GM18511 (cell line): ENCODE measurements around the gene RAD23B.

Experiments used
- ATAC-seq: cut with Tn5 transposase; IDR thresholded peaks from one replicate; pipeline ENCODE4 v1.9.1; 2021; ENCODE audit warnings: mild to moderate bottlenecking, moderate library complexity; ENCODE audit not compliant: unreplicated experiment

The RAD23B gene

GRCh38 chr9:107334103-107334776 lies 51.2 kb downstream of the RAD23B start:
- no peak for ATAC-seq

GRCh38 chr9:107335331-107335730 lies 52.3 kb downstream of the RAD23B start:
- ATAC-seq = no peak

- no peak for ATAC-seq
These were observed 53.8 kb downstream of the RAD23B start for GRCh38 chr9:107336718-107337360.

GRCh38 chr9:107337676-107338590 lies 54.9 kb downstream of the RAD23B start:
- ATAC-seq = no peak

GRCh38 chr9:107338911-107339659 lies 56.0 kb downstream of the RAD23B start:
- ATAC-seq = no peak

GRCh38 chr9:107340920-107341632 lies 58.0 kb downstream of the RAD23B start:
- ATAC-seq = peak; percentile 87

- no peak for ATAC-seq
These were observed 59.5 kb downstream of the RAD23B start for GRCh38 chr9:107342476-107343161.

GRCh38 chr9:107345327-107345726 lies 62.2 kb downstream of the RAD23B start:
- no peak for ATAC-seq

- no peak for ATAC-seq
These were observed 65.8 kb downstream of the RAD23B start for GRCh38 chr9:107348836-107349235.

- ATAC-seq = no peak
These were observed 67.4 kb downstream of the RAD23B start for GRCh38 chr9:107350443-107350842.

- ATAC-seq = no peak
These were observed 68.4 kb downstream of the RAD23B start for GRCh38 chr9:107351382-107352045.

GRCh38 chr9:107355394-107355793 lies 72.3 kb downstream of the RAD23B start:
- no peak for ATAC-seq

- ATAC-seq = no peak
These were observed 75.9 kb downstream of the RAD23B start for GRCh38 chr9:107358986-107359385.

GRCh38 chr9:107360098-107360497 lies 77.0 kb downstream of the RAD23B start:
- no peak for ATAC-seq

GRCh38 chr9:107361816-107362215 lies 78.7 kb downstream of the RAD23B start:
- ATAC-seq = no peak

- no peak for ATAC-seq
These were observed 80.6 kb downstream of the RAD23B start for GRCh38 chr9:107363516-107364152.

GRCh38 chr9:107367727-107368502 lies 84.8 kb downstream of the RAD23B start:
- ATAC-seq = no peak

GRCh38 chr9:107368696-107369095 lies 85.6 kb downstream of the RAD23B start:
- no peak for ATAC-seq
